Uterus (tissue), 4 donors: ENCODE measurements around the gene SLX4IP. TPM values are rescaled to one million over a fixed set of nuclear protein-coding genes. Genes with fewer than 3 reads are reported as not detected.

Experiments used
- DNase-seq, 2 donors: peaks; one replicate each; pipeline ENCODE4 v3.0.0-alpha.2; 2019 to 2020
- H3K27ac ChIP-seq, 2 donors: fragments of 200-600 bp; sonication (generic); 1 replicate in 1 of 2; 2 replicates in 1 of 2; pipeline ENCODE4 v1.5.1; 2016 to 2018
- H3K27me3 ChIP-seq, 2 donors: fragments of 200-600 bp; sonication (generic); one replicate each; pipeline ENCODE4 v1.5.1; 2018 to 2019; ENCODE audit warnings: control low read depth in 1 of 2
- H3K36me3 ChIP-seq, 2 donors: fragments of 200-600 bp; sonication (generic); one replicate each; pipeline ENCODE4 v1.5.1; 2019; ENCODE audit warnings: control low read depth in 1 of 2
- H3K4me1 ChIP-seq, 2 donors: fragments of 200-600 bp; sonication (generic); one replicate each; pipeline ENCODE4 v1.5.1; 2018 to 2019; ENCODE audit warnings: control low read depth in 1 of 2
- H3K4me3 ChIP-seq, 2 donors: fragments of 200-600 bp; sonication (generic); 1 replicate in 1 of 2; 2 replicates in 1 of 2; pipeline ENCODE4 v1.5.1; 2018 to 2019; ENCODE audit warnings: mild to moderate bottlenecking in 1 of 2
- H3K9me3 ChIP-seq, 2 donors: fragments of 200-600 bp; sonication (generic); one replicate each; pipeline ENCODE4 v1.5.1; 2019; ENCODE audit warnings: control low read depth in 1 of 2
- CTCF ChIP-seq, 4 experiments: fragments of 200-600 bp in 2 of 4; fragments of 450-650 bp in 2 of 4; sonication (generic) in 2 of 4; IDR thresholded peaks; one replicate each; pipeline ENCODE4 v1.5.1; 2016 to 2019; ENCODE audit warnings: antibody characterized with exemption in 4 of 4, mild to moderate bottlenecking in 2 of 4, moderate library complexity in 1 of 4
- POLR2A ChIP-seq, 2 donors: fragments of 450-650 bp; IDR thresholded peaks; one replicate each; pipeline ENCODE4 v1.6.1; 2016; ENCODE audit warnings: antibody characterized with exemption in 2 of 2, mild to moderate bottlenecking in 1 of 2, moderate library complexity in 1 of 2
- intact Hi-C: fragments of 100-400 bp; cut with DNase I; formaldehyde crosslinking; loops from one replicate; pipeline ENCODE4 v1.15.1; 2023; ENCODE audit warnings: low total_unique reads
- total RNA-seq, 4 donors: library from RNA; depleted of rRNA in 3 of 4; stranded (reverse); fragments of >200 nt in 3 of 4; gene quantifications; one replicate each; pipeline versions ENCODE4 v1.1.0 to v1.2.4, GENCODE V29; 2014 to 2023
- donor health status: DM: yes; HTN: yes; CAD: no.

The SLX4IP gene
- total RNA-seq, 4 donors from 2014 or later = 0.51 to 7.1 (median 2.0) TPM

- no peak for DNase-seq
- Histone ChIP-seq H3K9me3 (no peaks in the 10 kb centered on the region), H3K27ac (peak overlapping the region; percentile 21 to 49), H3K4me3 (no peak overlapping the region), H3K4me1 (no peaks in the 10 kb centered on the region), H3K36me3 (no peaks in the 10 kb centered on the region), H3K27me3 (no peaks in the 10 kb centered on the region)
- intact Hi-C loops = no loop called here
- TF ChIP-seq POLR2A (IDR thresholded peaks at IDR 0.05) (no peak), CTCF (IDR thresholded peaks at IDR 0.05) (no peak)
Observed at GRCh38 chr20:10520528-10520927, 85.4 kb downstream of the SLX4IP start.

DNA sequence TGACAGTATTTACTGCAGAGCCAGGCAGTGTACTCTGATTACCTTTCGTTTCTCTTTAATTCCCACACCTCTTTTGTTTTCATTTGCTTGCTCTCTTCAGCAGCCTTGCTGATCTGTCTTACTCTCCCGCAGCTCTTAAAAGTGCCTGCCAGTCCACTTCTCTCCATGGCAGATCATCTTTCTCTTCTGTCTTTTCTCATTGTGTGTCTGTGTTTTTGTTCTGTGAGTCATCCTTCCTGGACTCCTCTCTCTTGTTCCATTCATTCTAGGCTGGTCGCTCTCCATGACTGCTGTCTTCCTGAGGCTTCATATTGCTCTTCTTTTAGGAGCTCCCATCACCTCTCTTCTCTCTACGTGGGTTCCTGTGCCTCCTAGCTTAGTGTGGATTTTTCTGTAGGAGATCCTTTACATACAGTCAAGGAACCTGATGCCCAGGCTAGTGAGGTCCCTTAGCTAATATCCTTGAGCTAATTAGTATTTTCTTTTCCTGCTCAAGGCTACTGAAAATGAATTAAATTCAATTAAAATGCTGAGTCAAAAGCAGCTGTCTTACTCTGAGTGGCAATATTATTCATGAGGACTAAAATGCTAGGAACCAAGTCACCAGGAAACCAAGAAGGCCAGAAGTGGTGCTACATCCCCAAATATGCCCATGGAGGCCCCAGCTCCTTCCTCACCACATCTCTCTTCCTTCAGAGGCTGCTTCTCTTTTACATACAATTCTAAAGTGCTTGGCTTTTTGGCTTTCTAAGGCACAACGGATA is 86.1 kb downstream of the SLX4IP start:
- no peak overlapping the region for H3K4me3 ChIP-seq
- TF ChIP-seq POLR2A (IDR thresholded peaks at IDR 0.05) (no peak), CTCF (IDR thresholded peaks at IDR 0.05) (no peak)
- no peak for DNase-seq
- no peaks in the 10 kb centered on the region for H3K36me3 ChIP-seq
- H3K4me1 ChIP-seq = no peaks in the 10 kb centered on the region
- H3K27me3 ChIP-seq = no peaks in the 10 kb centered on the region
- H3K9me3 ChIP-seq = no peaks in the 10 kb centered on the region
- intact Hi-C loops = no loop called here
- H3K27ac ChIP-seq = peak overlapping the region; percentile 21 to 49

DNA sequence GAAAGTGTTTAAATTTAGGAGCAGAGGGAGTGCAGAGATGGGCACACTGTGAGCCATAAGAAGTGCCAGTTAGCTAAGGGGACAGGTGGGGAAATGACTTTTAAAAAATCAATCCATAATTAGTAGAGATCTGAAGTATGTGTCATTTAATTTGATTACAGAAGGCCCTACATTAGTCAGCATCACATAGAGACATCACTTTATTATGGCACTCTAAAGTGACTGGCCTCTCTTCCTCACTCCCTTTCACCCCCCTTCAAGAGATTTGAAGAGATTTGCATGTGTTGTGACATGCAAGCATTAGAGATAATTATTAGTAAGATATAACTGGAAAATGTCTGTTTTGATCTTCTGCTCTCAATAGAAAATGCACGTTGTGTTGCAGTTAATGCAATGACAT is 86.7 kb downstream of the SLX4IP start:
- intact Hi-C loops = no loop called here
- Histone ChIP-seq H3K27ac (peak overlapping the region in 1 of 2 donors; percentile 21), H3K9me3 (no peaks in the 10 kb centered on the region), H3K36me3 (no peaks in the 10 kb centered on the region), H3K27me3 (no peaks in the 10 kb centered on the region), H3K4me3 (no peak overlapping the region), H3K4me1 (no peaks in the 10 kb centered on the region)
- TF ChIP-seq POLR2A (IDR thresholded peaks at IDR 0.05) = no peak
- TF ChIP-seq CTCF (IDR thresholded peaks at IDR 0.05) = no peak
- DNase-seq = no peak

- no peaks in the 10 kb centered on the region for H3K9me3 ChIP-seq
- H3K27me3 ChIP-seq = no peaks in the 10 kb centered on the region
- H3K4me3 ChIP-seq = no peak overlapping the region
- no peak overlapping the region for H3K27ac ChIP-seq
- no peaks in the 10 kb centered on the region for H3K4me1 ChIP-seq
- no peak for DNase-seq
- H3K36me3 ChIP-seq = no peaks in the 10 kb centered on the region
- intact Hi-C loops = no loop called here
- TF ChIP-seq CTCF (IDR thresholded peaks at IDR 0.05) (no peak), POLR2A (IDR thresholded peaks at IDR 0.05) (no peak)
Observed at GRCh38 chr20:10522328-10522727, 87.2 kb downstream of the SLX4IP start.

- H3K27ac ChIP-seq = peak overlapping the region; percentile 53 to 81
- no peaks in the 10 kb centered on the region for H3K36me3 ChIP-seq
- intact Hi-C loops = no loop called here
- no peaks in the 10 kb centered on the region for H3K27me3 ChIP-seq
- H3K9me3 ChIP-seq = no peaks in the 10 kb centered on the region
- peak in 1 of 2 donors; percentile 47 for DNase-seq
- TF ChIP-seq POLR2A (IDR thresholded peaks at IDR 0.05) (no peak), CTCF (IDR thresholded peaks at IDR 0.05) (no peak)
- no peak overlapping the region for H3K4me3 ChIP-seq
- H3K4me1 ChIP-seq = no peaks in the 10 kb centered on the region
Observed at GRCh38 chr20:10523443-10523842, 88.3 kb downstream of the SLX4IP start.
